IMR-90 (cell line): ENCODE measurements around the gene ARHGAP15. TPM values are rescaled to one million over a fixed set of nuclear protein-coding genes. Genes with fewer than 3 reads are reported as not detected.

Experiments
- ATAC-seq: fragments of 200-7000 bp; cut with Tn5 transposase; 2 replicates; pipeline ENCODE4 v1.9.1; 2020; ENCODE audit warnings: low read depth, mild to moderate bottlenecking, moderate library complexity
- BruUV-seq: library from RNA; stranded (reverse); fragments of 400-500 nt; replicated peaks from 2 replicates; lab custom pipeline; 2021; lab: Mats Ljungman, UMichigan
- CTCF ChIA-PET: fragments of 300-600 bp; formaldehyde crosslinking; extraction: SDS; loops from one replicate; lab custom pipeline; 2021; ENCODE audit warnings: antibody characterized with exemption; lab: Yijun Ruan, JAX
- POLR2A ChIA-PET: fragments of 300-600 bp; sonication (Branson Sonifier 250); formaldehyde crosslinking; loops from one replicate; lab custom pipeline; 2022; ENCODE audit warnings: antibody characterized with exemption; ENCODE audit not compliant: unreplicated experiment; lab: Charles Lee
- DNase-seq: peaks from one replicate; pipeline ENCODE4 v3.0.0; 2013
- H2AFZ ChIP-seq: replicated peaks from 2 replicates; pipeline ENCODE3; 2013; ENCODE audit warnings: low read length, mild to moderate bottlenecking; ENCODE audit not compliant: poor library complexity
- H2AK5ac ChIP-seq: 2 replicates; pipeline ENCODE4 v1.6.1; 2013; ENCODE audit warnings: low read depth, low read length, inconsistent platforms
- H2AK9ac ChIP-seq: replicated peaks from 2 replicates; pipeline ENCODE3; 2013; ENCODE audit warnings: mild to moderate bottlenecking, low read depth, low read length, moderate library complexity; ENCODE audit not compliant: poor library complexity
- H2BK120ac ChIP-seq: 2 replicates; pipeline ENCODE4 v1.6.1; 2013; ENCODE audit warnings: low read depth, low read length, inconsistent platforms
- H2BK15ac ChIP-seq: 3 replicates; pipeline ENCODE4 v1.6.1; 2013; ENCODE audit warnings: low read depth, low read length, inconsistent platforms
- H2BK20ac ChIP-seq: 2 replicates; pipeline ENCODE4 v1.6.1; 2013; ENCODE audit warnings: low read depth, mild to moderate bottlenecking, inconsistent platforms, low read length, moderate library complexity
- H2BK5ac ChIP-seq: 2 replicates; pipeline ENCODE4 v1.6.1; 2013; ENCODE audit warnings: mild to moderate bottlenecking, low read depth, low read length, inconsistent platforms; ENCODE audit not compliant: poor library complexity, severe bottlenecking
- H3K14ac ChIP-seq: replicated peaks from 2 replicates; pipeline ENCODE4 v1.6.1; 2013; ENCODE audit warnings: low read depth, low read length, inconsistent platforms
- H3K18ac ChIP-seq: 2 replicates; pipeline ENCODE4 v1.6.1; 2013; ENCODE audit warnings: low read depth, low read length, control low read depth
- H3K23ac ChIP-seq: 2 replicates; pipeline ENCODE4 v1.6.1; 2013; ENCODE audit warnings: low read depth, low read length, inconsistent platforms
- H3K27ac ChIP-seq: 2 replicates; pipeline ENCODE4 v1.5.1; 2013; ENCODE audit warnings: mild to moderate bottlenecking, control low read depth, low read length; ENCODE audit not compliant: insufficient read depth
- H3K27me3 ChIP-seq: 2 replicates; pipeline ENCODE4 v1.6.1; 2013; ENCODE audit warnings: low read length; ENCODE audit not compliant: control insufficient read depth, insufficient read depth
- H3K36me3 ChIP-seq: 2 replicates; pipeline ENCODE4 v1.6.1; 2013; ENCODE audit warnings: low read length, mixed read lengths; ENCODE audit not compliant: control insufficient read depth, insufficient read depth
- H3K4ac ChIP-seq: 2 replicates; pipeline ENCODE4 v1.6.1; 2013; ENCODE audit warnings: low read depth, low read length, inconsistent platforms
- H3K4me1 ChIP-seq: 2 replicates; pipeline ENCODE4 v1.6.1; 2013; ENCODE audit warnings: low read length, mixed read lengths; ENCODE audit not compliant: control insufficient read depth, insufficient read depth
- H3K4me2 ChIP-seq: 2 replicates; pipeline ENCODE4 v1.6.1; 2013; ENCODE audit warnings: low read depth, mild to moderate bottlenecking, control low read depth, low read length, moderate library complexity
- H3K4me3 ChIP-seq: 2 replicates; pipeline ENCODE4 v1.5.1; 2013; ENCODE audit warnings: low read depth, mild to moderate bottlenecking, control low read depth, low read length, moderate library complexity; ENCODE audit not compliant: insufficient read depth
- H3K56ac ChIP-seq: 2 replicates; pipeline ENCODE4 v1.6.1; 2013; ENCODE audit warnings: low read length, inconsistent platforms; ENCODE audit not compliant: insufficient read depth; ENCODE audit errors: extremely low read depth
- H3K79me1 ChIP-seq, 2 experiments: 2 replicates each; pipeline ENCODE4 v1.6.1; 2013; ENCODE audit warnings: low read length in 2 of 2, inconsistent platforms in 1 of 2, low read depth in 1 of 2
- H3K9ac ChIP-seq: 2 replicates; pipeline ENCODE4 v1.6.1; 2013; ENCODE audit warnings: low read depth, low read length, control low read depth
- H3K9me1 ChIP-seq: 2 replicates; pipeline ENCODE4 v1.6.1; 2013; ENCODE audit warnings: low read length, inconsistent platforms; ENCODE audit not compliant: insufficient read depth
- H3K9me3 ChIP-seq: 2 replicates; pipeline ENCODE4 v1.6.1; 2013; ENCODE audit warnings: low read length; ENCODE audit not compliant: control insufficient read depth, insufficient read depth
- H4K20me1 ChIP-seq: 2 replicates; pipeline ENCODE4 v1.6.1; 2013; ENCODE audit warnings: low read length, inconsistent platforms; ENCODE audit not compliant: insufficient read depth
- H4K5ac ChIP-seq: 2 replicates; pipeline ENCODE4 v1.6.1; 2013; ENCODE audit warnings: mild to moderate bottlenecking, low read depth, low read length, control low read depth
- H4K8ac ChIP-seq, 2 experiments: 2 replicates each; pipeline ENCODE4 v1.6.1; 2013; ENCODE audit warnings: low read depth in 2 of 2, low read length in 2 of 2, control low read depth in 1 of 2, inconsistent platforms in 1 of 2
- H4K91ac ChIP-seq: 2 replicates; pipeline ENCODE4 v1.6.1; 2013; ENCODE audit warnings: low read depth, low read length, inconsistent platforms; ENCODE audit not compliant: insufficient read depth
- RAD21 ChIP-seq: IDR thresholded peaks from 2 replicates; pipeline ENCODE4 v1.6.1; 2012; ENCODE audit warnings: low read length, improper control_type of control experiment
- SMC3 ChIP-seq: fragments of 150-350 bp; IDR thresholded peaks from 2 replicates; pipeline ENCODE4 v1.6.1; 2016; ENCODE audit warnings: low read depth, mild to moderate bottlenecking, antibody characterized with exemption, low read length, moderate library complexity
- WGBS, 2 experiments: methylation state at CpG; one replicate each; pipeline versions ENCODE4 v1.1.5 to v1.1.7; 2013; ENCODE audit warnings: missing lambda C conversion rate in 2 of 2; ENCODE audit not compliant: insufficient read length in 1 of 2; ENCODE audit errors: extremely low coverage in 2 of 2; 5-methylcytosine and 5-hydroxymethylcytosine counted together
- dilution Hi-C: fragments of 300-500 bp; cut with HindIII; formaldehyde crosslinking; loops from one replicate; pipeline ENCODE4 v1.14.3; 2018; ENCODE audit warnings: low sequenced_read_pairs; ENCODE audit not compliant: unreplicated experiment
- in situ Hi-C: fragments of 300-500 bp; cut with MboI; formaldehyde crosslinking; loops from 3 replicates; pipeline ENCODE4 v1.14.3; 2019; ENCODE audit warnings: low sequenced_read_pairs, inconsistent platforms, mixed read lengths
- intact Hi-C: fragments of 100-400 bp; cut with micrococcal nuclease; formaldehyde crosslinking; loops from 2 replicates; pipeline ENCODE4 v1.10.0; 2022
- polyA plus RNA-seq, 3 experiments: library from polyadenylated mRNA; depleted of rRNA; stranded (reverse); fragments of >200 nt; gene quantifications; 2 replicates each; pipeline ENCODE4 v1.2.3, GENCODE V29; 2012; ENCODE audit warnings: low replicate concordance in 1 of 3
- total RNA-seq: library from RNA; depleted of rRNA; stranded (reverse); fragments of >200 nt; gene quantifications from 2 replicates; pipeline ENCODE4 v1.2.3, GENCODE V29; 2012
- TF ChIP-seq, protein P1 (sequence below): conservative IDR thresholded peaks from 2 replicates; pipeline ENCODE4 v1.5.1; 2012; ENCODE audit warnings: mild to moderate bottlenecking, low read depth, low read length, improper control_type of control experiment

Gene ARHGAP15
- total and polyA plus RNA-seq, 2 of the 4 experiments (the other 2 are of a cell fraction): not detected

DNA sequence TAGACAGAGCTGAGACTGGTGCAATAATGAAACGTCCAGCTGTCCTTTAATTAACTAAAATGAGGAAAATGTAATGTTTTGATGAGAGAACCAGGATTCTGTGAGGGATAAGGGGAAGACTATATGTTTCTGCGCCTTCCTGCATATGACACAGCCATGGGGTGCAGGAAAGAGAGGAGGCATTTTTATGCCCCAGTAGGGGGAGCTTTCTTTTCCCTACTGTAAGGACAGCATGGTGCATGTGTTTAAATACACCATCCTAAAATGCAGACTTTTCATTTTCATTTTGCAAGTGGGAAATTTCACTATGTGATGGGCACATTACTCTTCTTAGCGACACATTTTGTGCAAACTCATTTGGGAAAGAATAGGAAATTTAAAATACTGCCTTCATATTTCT is 446.1 kb downstream of the ARHGAP15 start:
- Histone ChIP-seq H2BK15ac (no peak overlapping the region), H4K20me1 (no peaks in the 10 kb centered on the region), H2AK5ac (no peak overlapping the region), H3K4ac (no peak overlapping the region), H2BK120ac (no peak overlapping the region), H3K14ac (no peak overlapping the region), H3K27ac (no peak overlapping the region), H3K9me3 (no peaks in the 10 kb centered on the region), H2BK20ac (no peak overlapping the region), H4K8ac (no peak overlapping the region), H3K9ac (no peak overlapping the region), H4K91ac (no peak overlapping the region), H3K4me1 (no peaks in the 10 kb centered on the region), H2AK9ac (no peak overlapping the region), H3K23ac (no peak overlapping the region), H4K5ac (no peak overlapping the region), H3K56ac (no peak overlapping the region), H3K27me3 (no peaks in the 10 kb centered on the region), H3K9me1 (no peaks in the 10 kb centered on the region), H3K4me2 (no peak overlapping the region), H2BK5ac (no peak overlapping the region), H3K36me3 (no peaks in the 10 kb centered on the region), H3K4me3 (no peak overlapping the region), H3K18ac (no peak overlapping the region), H2AFZ (no peak overlapping the region), H3K79me1 (no peaks in the 10 kb centered on the region)
- no CpG with 5 or more reads among the region's 3 CpGs for WGBS, 2 experiments
- ChIA-PET CTCF (interaction anchor here (0.6 kb wide), 1 partner anchor 834 kb away, joined by 3 read pairs; no protein-coding TSS in a partner anchor), POLR2A (no interaction called here)
- ATAC-seq (0 out of 2 replicates have a peak, but pooled peaks have one; percentile 44), DNase-seq (peak; percentile 14)
- TF ChIP-seq RAD21: peak; percentile 25; the same call in 1 of the 2 replicates
- TF ChIP-seq, protein P1, sequence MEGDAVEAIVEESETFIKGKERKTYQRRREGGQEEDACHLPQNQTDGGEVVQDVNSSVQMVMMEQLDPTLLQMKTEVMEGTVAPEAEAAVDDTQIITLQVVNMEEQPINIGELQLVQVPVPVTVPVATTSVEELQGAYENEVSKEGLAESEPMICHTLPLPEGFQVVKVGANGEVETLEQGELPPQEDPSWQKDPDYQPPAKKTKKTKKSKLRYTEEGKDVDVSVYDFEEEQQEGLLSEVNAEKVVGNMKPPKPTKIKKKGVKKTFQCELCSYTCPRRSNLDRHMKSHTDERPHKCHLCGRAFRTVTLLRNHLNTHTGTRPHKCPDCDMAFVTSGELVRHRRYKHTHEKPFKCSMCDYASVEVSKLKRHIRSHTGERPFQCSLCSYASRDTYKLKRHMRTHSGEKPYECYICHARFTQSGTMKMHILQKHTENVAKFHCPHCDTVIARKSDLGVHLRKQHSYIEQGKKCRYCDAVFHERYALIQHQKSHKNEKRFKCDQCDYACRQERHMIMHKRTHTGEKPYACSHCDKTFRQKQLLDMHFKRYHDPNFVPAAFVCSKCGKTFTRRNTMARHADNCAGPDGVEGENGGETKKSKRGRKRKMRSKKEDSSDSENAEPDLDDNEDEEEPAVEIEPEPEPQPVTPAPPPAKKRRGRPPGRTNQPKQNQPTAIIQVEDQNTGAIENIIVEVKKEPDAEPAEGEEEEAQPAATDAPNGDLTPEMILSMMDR: peak; percentile 35
- no peak for TF ChIP-seq SMC3
- in situ Hi-C loops (no loop called here), dilution Hi-C loops (no loop called here), intact Hi-C loops (no loop called here)
- BruUV-seq: no TSS peak
